ENCODE results near the gene SRP14.

The SRP14 gene

DNA sequence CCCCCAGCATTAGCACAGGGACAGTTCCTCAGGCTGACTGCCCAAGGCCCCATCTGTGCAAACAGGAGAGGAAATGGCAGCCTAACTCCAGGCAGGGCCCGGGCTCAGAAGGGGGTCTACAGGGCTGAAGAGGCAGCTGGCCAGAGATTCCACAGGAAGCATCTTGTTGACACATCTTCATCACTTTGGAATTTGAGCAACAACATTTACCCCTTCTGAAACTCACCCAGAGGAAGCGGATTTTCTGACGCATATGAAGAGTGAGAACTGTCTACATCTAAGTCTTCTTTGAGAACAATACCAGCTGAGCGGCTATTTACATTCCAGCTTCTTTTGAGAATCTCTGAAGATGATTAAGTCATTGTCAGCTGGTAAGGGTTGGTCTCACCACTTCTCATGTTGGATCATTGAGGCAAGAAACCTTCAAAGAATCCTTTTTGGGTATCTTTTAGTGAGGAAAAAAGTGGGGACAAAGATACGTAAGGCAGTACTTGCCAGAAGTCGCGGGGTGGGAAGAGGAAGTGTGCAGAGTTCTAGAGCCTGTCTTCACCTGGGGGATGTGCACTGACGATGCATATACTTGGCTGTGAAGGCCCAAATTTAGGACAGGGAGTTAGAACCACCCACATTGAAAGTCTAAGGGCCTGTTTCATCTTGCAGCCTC is 25.4 kb upstream of the SRP14 start:
- Histone ChIP-seq H3K9ac (ENCODE audit: low read length) (no peak overlapping the region), H3K9me3 (ENCODE audit: low read length) (no peaks in the 10 kb centered on the region), H3K36me3 (ENCODE audit: insufficient read depth, low read length) (no peaks in the 10 kb centered on the region), H3K27ac (ENCODE audit: low read depth, low read length) (no peak overlapping the region), H3K27me3 (ENCODE audit: control insufficient read depth in 1 of 2, insufficient read depth in 2 of 2, low read length in 2 of 2) (no peaks in the 10 kb centered on the region), H3K4me3 (ENCODE audit: low read depth in 1 of 2, low read length in 2 of 2) (no peak overlapping the region), H3K4me1 (ENCODE audit: insufficient read depth, low read length) (peaks cover 21% of the 10 kb centered on the region)

DNA sequence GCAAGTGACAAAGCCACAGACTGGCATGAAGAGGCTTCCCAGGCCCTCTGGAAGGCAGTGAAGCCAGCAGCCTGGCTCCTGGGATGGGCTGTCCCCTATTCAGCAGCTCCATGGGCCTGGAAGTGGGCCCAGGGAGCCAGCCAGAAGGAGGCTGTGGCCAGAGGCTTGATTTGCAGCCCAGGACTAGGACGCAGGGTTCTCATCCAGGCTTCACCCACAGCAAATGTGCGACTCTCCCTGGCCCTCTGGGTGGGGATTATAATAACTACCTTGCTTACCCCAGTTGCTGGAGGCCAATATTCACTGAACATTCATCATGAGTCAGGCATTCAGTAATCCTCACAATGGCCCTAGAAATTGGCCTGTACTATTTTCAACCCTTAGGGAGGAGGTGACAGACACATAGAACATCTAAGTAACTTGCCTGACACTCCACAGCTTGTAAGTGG is 24.6 kb upstream of the SRP14 start:
- Histone ChIP-seq H3K4me1 (ENCODE audit: insufficient read depth, low read length) (peaks cover 18% of the 10 kb centered on the region), H3K27ac (ENCODE audit: low read depth, low read length) (no peak overlapping the region), H3K9me3 (ENCODE audit: low read length) (no peaks in the 10 kb centered on the region), H3K27me3 (ENCODE audit: control insufficient read depth in 1 of 2, insufficient read depth in 2 of 2, low read length in 2 of 2) (no peaks in the 10 kb centered on the region), H3K9ac (ENCODE audit: low read length) (no peak overlapping the region), H3K36me3 (ENCODE audit: insufficient read depth, low read length) (no peaks in the 10 kb centered on the region), H3K4me3 (ENCODE audit: low read depth in 1 of 2, low read length in 2 of 2) (no peak overlapping the region)

GRCh38 chr15:40062816-40063562 is 24.0 kb upstream of the SRP14 start:
- Histone ChIP-seq H3K36me3 (ENCODE audit: insufficient read depth, low read length) (no peaks in the 10 kb centered on the region), H3K27me3 (ENCODE audit: control insufficient read depth in 1 of 2, insufficient read depth in 2 of 2, low read length in 2 of 2) (no peaks in the 10 kb centered on the region), H3K27ac (ENCODE audit: low read depth, low read length) (no peak overlapping the region), H3K4me1 (ENCODE audit: insufficient read depth, low read length) (peaks cover 18% of the 10 kb centered on the region), H3K9ac (ENCODE audit: low read length) (no peak overlapping the region), H3K9me3 (ENCODE audit: low read length) (no peaks in the 10 kb centered on the region), H3K4me3 (ENCODE audit: low read depth in 1 of 2, low read length in 2 of 2) (no peak overlapping the region)

GRCh38 chr15:40061212-40061901 is 22.4 kb upstream of the SRP14 start:
- H3K27me3 ChIP-seq (ENCODE audit: control insufficient read depth in 1 of 2, insufficient read depth in 2 of 2, low read length in 2 of 2), result no peaks in the 10 kb centered on the region
- no peaks in the 10 kb centered on the region for H3K9me3 ChIP-seq (ENCODE audit: low read length)
- H3K36me3 ChIP-seq (ENCODE audit: insufficient read depth, low read length), result no peaks in the 10 kb centered on the region
- no peak overlapping the region for H3K9ac ChIP-seq (ENCODE audit: low read length)
- no peak overlapping the region for H3K27ac ChIP-seq (ENCODE audit: low read depth, low read length)
- peaks cover 22% of the 10 kb centered on the region for H3K4me1 ChIP-seq (ENCODE audit: insufficient read depth, low read length)
- no peak overlapping the region for H3K4me3 ChIP-seq (ENCODE audit: low read depth in 1 of 2, low read length in 2 of 2)

GRCh38 chr15:40060236-40060961 is 21.4 kb upstream of the SRP14 start:
- Histone ChIP-seq H3K9me3 (ENCODE audit: low read length) (no peaks in the 10 kb centered on the region), H3K27ac (ENCODE audit: low read depth, low read length) (no peak overlapping the region), H3K9ac (ENCODE audit: low read length) (no peak overlapping the region), H3K4me3 (ENCODE audit: low read depth in 1 of 2, low read length in 2 of 2) (no peak overlapping the region), H3K36me3 (ENCODE audit: insufficient read depth, low read length) (no peaks in the 10 kb centered on the region), H3K27me3 (ENCODE audit: control insufficient read depth in 1 of 2, insufficient read depth in 2 of 2, low read length in 2 of 2) (no peaks in the 10 kb centered on the region), H3K4me1 (ENCODE audit: insufficient read depth, low read length) (peaks cover 31% of the 10 kb centered on the region)

- Histone ChIP-seq H3K27ac (ENCODE audit: low read depth, low read length) (no peak overlapping the region), H3K4me1 (ENCODE audit: insufficient read depth, low read length) (peaks cover 37% of the 10 kb centered on the region), H3K4me3 (ENCODE audit: low read depth in 1 of 2, low read length in 2 of 2) (no peak overlapping the region), H3K9me3 (ENCODE audit: low read length) (no peaks in the 10 kb centered on the region), H3K27me3 (ENCODE audit: control insufficient read depth in 1 of 2, insufficient read depth in 2 of 2, low read length in 2 of 2) (no peaks in the 10 kb centered on the region), H3K36me3 (ENCODE audit: insufficient read depth, low read length) (no peaks in the 10 kb centered on the region), H3K9ac (ENCODE audit: low read length) (no peak overlapping the region)
These were observed 20.8 kb upstream of the SRP14 start for GRCh38 chr15:40059821-40060220.

- no peaks in the 10 kb centered on the region for H3K36me3 ChIP-seq (ENCODE audit: insufficient read depth, low read length)
- H3K9me3 ChIP-seq (ENCODE audit: low read length), result no peaks in the 10 kb centered on the region
- no peak overlapping the region for H3K4me3 ChIP-seq (ENCODE audit: low read depth in 1 of 2, low read length in 2 of 2)
- no peaks in the 10 kb centered on the region for H3K27me3 ChIP-seq (ENCODE audit: control insufficient read depth in 1 of 2, insufficient read depth in 2 of 2, low read length in 2 of 2)
- peaks cover 31% of the 10 kb centered on the region for H3K4me1 ChIP-seq (ENCODE audit: insufficient read depth, low read length)
- no peak overlapping the region for H3K27ac ChIP-seq (ENCODE audit: low read depth, low read length)
- H3K9ac ChIP-seq (ENCODE audit: low read length), result no peak overlapping the region
These were observed 19.6 kb upstream of the SRP14 start for GRCh38 chr15:40058476-40059140.

DNA sequence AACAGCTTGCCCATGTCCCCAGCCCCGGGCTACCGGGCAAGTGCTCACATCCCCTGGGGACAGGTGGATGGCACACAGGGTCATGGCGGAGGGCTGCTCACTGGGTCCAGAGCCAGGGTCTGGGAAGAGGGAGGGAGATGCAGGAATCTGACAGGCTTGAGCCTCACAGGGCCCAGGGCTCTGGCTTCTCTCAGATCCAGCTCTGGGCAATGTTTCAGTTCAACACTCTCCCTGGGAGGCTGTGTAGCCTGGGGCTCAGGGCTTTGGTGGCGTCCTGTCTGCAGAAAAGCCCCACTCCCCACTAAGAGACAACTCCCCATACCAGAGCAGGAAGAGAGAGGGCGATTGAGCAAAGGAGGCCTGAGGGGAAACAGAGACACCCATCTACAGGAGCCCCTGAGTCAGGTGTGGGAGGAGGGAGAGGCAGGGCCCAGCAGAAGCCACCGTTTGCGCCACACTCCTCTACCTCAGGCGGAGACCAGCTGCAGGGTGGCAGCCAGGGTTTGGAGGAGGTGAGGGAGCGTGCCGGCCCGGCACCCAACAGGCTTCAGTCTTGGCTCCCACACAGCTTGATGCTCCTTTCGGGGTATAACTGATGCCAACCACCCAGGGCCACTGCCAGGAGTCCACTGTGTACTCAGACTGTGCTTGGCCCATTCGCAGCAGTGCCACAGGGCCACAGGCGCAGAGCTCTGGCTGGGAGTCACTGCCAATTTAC is 16.8 kb upstream of the SRP14 start:
- H3K9me3 ChIP-seq (ENCODE audit: low read length), result no peaks in the 10 kb centered on the region
- no peak overlapping the region for H3K9ac ChIP-seq (ENCODE audit: low read length)
- no peaks in the 10 kb centered on the region for H3K27me3 ChIP-seq (ENCODE audit: control insufficient read depth in 1 of 2, insufficient read depth in 2 of 2, low read length in 2 of 2)
- H3K36me3 ChIP-seq (ENCODE audit: insufficient read depth, low read length), result no peaks in the 10 kb centered on the region
- H3K4me1 ChIP-seq (ENCODE audit: insufficient read depth, low read length), result peaks cover 29% of the 10 kb centered on the region
- H3K4me3 ChIP-seq (ENCODE audit: low read depth in 1 of 2, low read length in 2 of 2), result no peak overlapping the region
- H3K27ac ChIP-seq (ENCODE audit: low read depth, low read length), result peak overlapping the region; percentile 57

DNA sequence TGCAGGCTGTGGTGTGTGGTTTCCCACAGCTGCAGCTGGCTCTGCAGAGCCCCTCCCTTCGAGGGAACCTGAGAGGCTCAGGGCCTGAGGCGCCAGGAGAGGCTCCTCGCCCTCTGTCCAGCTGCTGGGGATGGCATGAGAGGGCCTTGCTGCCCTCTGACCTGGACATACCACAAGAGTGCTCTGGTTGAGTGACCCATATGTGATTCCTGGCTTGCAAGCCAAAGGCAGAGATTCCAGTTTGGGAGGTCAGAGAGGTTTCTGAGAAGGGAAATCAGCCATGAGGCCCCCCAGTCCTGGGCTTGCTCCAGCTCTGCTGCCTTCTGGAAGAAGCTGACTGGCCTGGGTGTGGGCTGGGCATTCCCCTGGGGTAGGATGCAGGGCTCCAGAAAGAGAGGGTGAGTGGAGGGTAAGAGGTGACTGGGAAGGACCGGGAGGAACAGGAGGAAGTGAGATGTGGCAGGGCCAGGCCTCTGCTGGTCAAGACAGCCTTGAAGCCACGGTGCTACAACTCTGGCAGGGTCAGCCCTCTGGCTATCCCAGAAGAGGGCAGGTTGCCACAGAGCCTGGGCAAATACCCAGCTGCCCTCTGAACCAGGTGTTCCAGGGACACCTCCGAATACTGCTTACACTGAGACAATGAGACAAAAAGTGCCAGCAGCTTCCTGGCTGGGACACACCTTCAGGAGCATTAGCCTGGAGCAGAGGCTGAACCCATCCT is 16.0 kb upstream of the SRP14 start:
- H3K4me1 ChIP-seq (ENCODE audit: insufficient read depth, low read length), result peaks cover 31% of the 10 kb centered on the region
- H3K27me3 ChIP-seq (ENCODE audit: control insufficient read depth in 1 of 2, insufficient read depth in 2 of 2, low read length in 2 of 2), result no peaks in the 10 kb centered on the region
- H3K9me3 ChIP-seq (ENCODE audit: low read length), result no peaks in the 10 kb centered on the region
- no peak overlapping the region for H3K9ac ChIP-seq (ENCODE audit: low read length)
- H3K36me3 ChIP-seq (ENCODE audit: insufficient read depth, low read length), result no peaks in the 10 kb centered on the region
- no peak overlapping the region for H3K4me3 ChIP-seq (ENCODE audit: low read depth in 1 of 2, low read length in 2 of 2)
- H3K27ac ChIP-seq (ENCODE audit: low read depth, low read length), result peak overlapping the region; percentile 57

DNA sequence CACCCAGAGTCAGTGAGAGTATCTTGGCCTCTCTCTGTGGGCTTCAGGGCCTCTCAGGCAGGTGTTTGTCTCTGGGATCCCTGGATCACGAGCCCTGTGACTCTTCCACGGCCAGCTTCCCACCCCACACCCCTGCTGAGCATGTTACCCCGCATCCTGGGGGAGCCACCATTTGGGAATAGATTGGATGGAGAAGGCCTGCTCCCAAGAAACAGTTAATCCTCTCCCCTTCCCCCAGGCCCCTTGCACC is 15.5 kb upstream of the SRP14 start:
- no peaks in the 10 kb centered on the region for H3K36me3 ChIP-seq (ENCODE audit: insufficient read depth, low read length)
- no peak overlapping the region for H3K4me3 ChIP-seq (ENCODE audit: low read depth in 1 of 2, low read length in 2 of 2)
- no peak overlapping the region for H3K9ac ChIP-seq (ENCODE audit: low read length)
- no peaks in the 10 kb centered on the region for H3K9me3 ChIP-seq (ENCODE audit: low read length)
- H3K27me3 ChIP-seq (ENCODE audit: control insufficient read depth in 1 of 2, insufficient read depth in 2 of 2, low read length in 2 of 2), result no peaks in the 10 kb centered on the region
- H3K27ac ChIP-seq (ENCODE audit: low read depth, low read length), result peak overlapping the region; percentile 57
- peaks cover 31% of the 10 kb centered on the region for H3K4me1 ChIP-seq (ENCODE audit: insufficient read depth, low read length)

Measured in muscle layer of colon (tissue), 2 donors.